HepG2 (cell line): ENCODE measurements around the gene GADD45GIP1. TPM values are rescaled to one million over a fixed set of nuclear protein-coding genes. Genes with fewer than 3 reads are reported as not detected.

Source experiments
- AHDC1 ChIP-seq: sonication (generic); formaldehyde crosslinking; IDR thresholded peaks from 2 replicates; pipeline ENCODE4 v1.5.1; 2020; ENCODE audit warnings: mild to moderate bottlenecking, missing genetic modification reagents, borderline replicate concordance
- ATF7-NPFF ChIP-seq: sonication (generic); formaldehyde crosslinking; IDR thresholded peaks from 2 replicates; pipeline ENCODE4 v1.8.1; 2023; ENCODE audit warnings: mild to moderate bottlenecking, low read depth, missing genetic modification reagents, moderate library complexity
- DBP ChIP-seq: sonication (generic); formaldehyde crosslinking; IDR thresholded peaks from 2 replicates; pipeline ENCODE4 v1.4.0; 2020; ENCODE audit warnings: missing genetic modification reagents; ENCODE audit errors: not compliant biosample characterization
- NFYB ChIP-seq: sonication (generic); formaldehyde crosslinking; IDR thresholded peaks from 2 replicates; pipeline ENCODE4 v1.4.0; 2020; ENCODE audit warnings: missing genetic modification reagents
- RNF219 ChIP-seq: sonication (generic); formaldehyde crosslinking; IDR thresholded peaks from 2 replicates; pipeline ENCODE4 v1.5.0; 2020; ENCODE audit warnings: mild to moderate bottlenecking, missing genetic modification reagents
- SIX1 ChIP-seq: sonication (generic); formaldehyde crosslinking; IDR thresholded peaks from 2 replicates; pipeline ENCODE4 v1.4.0; 2020; ENCODE audit warnings: missing genetic modification reagents, borderline replicate concordance
- SRSF9 ChIP-seq: fragments of 200-400 bp; formaldehyde crosslinking; IDR thresholded peaks from 2 replicates; pipeline ENCODE4 v1.6.1; 2018; ENCODE audit warnings: borderline replicate concordance, mild to moderate bottlenecking, low read depth, low read length; ENCODE audit not compliant: insufficient read depth, poor library complexity, severe bottlenecking
- TGIF2 ChIP-seq: IDR thresholded peaks from 2 replicates; pipeline ENCODE4 v1.6.1; 2016; ENCODE audit warnings: control low read depth, missing compliant biosample characterization
- ZFP41 ChIP-seq: sonication (generic); formaldehyde crosslinking; IDR thresholded peaks from 2 replicates; pipeline ENCODE4 v1.4.0; 2020; ENCODE audit warnings: mild to moderate bottlenecking, missing genetic modification reagents, borderline replicate concordance
- ZNF597 ChIP-seq: sonication (generic); formaldehyde crosslinking; IDR thresholded peaks from 2 replicates; pipeline ENCODE4 v1.5.0; 2020; ENCODE audit warnings: missing genetic modification reagents
- ZNF710 ChIP-seq: sonication (generic); formaldehyde crosslinking; IDR thresholded peaks from 2 replicates; pipeline ENCODE4 v1.5.0; 2020; ENCODE audit warnings: mild to moderate bottlenecking, missing genetic modification reagents, borderline replicate concordance
- ZNF737 ChIP-seq: sonication (generic); formaldehyde crosslinking; IDR thresholded peaks from 2 replicates; pipeline ENCODE4 v1.5.0; 2020; ENCODE audit warnings: missing genetic modification reagents, mild to moderate bottlenecking, borderline replicate concordance
- polyA plus RNA-seq, 8 experiments: library from polyadenylated mRNA; depleted of rRNA in 3 of 8; stranded (reverse) in 7 of 8; unstranded in 1 of 8; fragments of >200 nt; fragmentation: Illumina TruSeq in 4 of 8; extraction: Trizol in 4 of 8; gene quantifications; 2 replicates each; pipeline versions ENCODE4 v1.2.1 to v1.2.3, GENCODE V29; 2011 to 2016; ENCODE audit warnings: low read depth in 4 of 8, missing spikeins in 1 of 8, mixed read lengths in 1 of 8; ENCODE audit not compliant: insufficient read depth in 1 of 8
- total RNA-seq, 5 experiments: library from RNA; depleted of rRNA; stranded (reverse); fragments of >200 nt; fragmentation: Illumina TruSeq; extraction: Trizol; gene quantifications; 2 replicates each; pipeline ENCODE4 v1.2.3, GENCODE V29; 2016; ENCODE audit warnings: low read depth in 1 of 5

GADD45GIP1 gene
- total and polyA plus RNA-seq, 2 of the 13 experiments (the other 11 are each of a cell fraction or from before 2014, with no cell fraction given), result 24.6 to 30.7 TPM

- TF ChIP-seq AHDC1 (no peak), ZNF710 (CRISPR knock-in tag) (no peak), ATF7-NPFF (CRISPR knock-in tag) (no peak; the same call in 1 of the 2 replicates), NFYB (CRISPR knock-in tag) (no peak), ZNF737 (peak; percentile 67; the same call in 1 of the 2 replicates), SIX1 (CRISPR knock-in tag) (no peak), ZNF597 (no peak), TGIF2 (CRISPR knock-in tag) (0 out of 2 replicates have a peak, but pooled peaks have one; percentile 34), DBP (no peak), ZFP41 (no peak), RNF219 (CRISPR knock-in tag) (peak; percentile 70; the same call in 1 of the 2 replicates), SRSF9 (no peak)
Observed at GRCh38 chr19:12956446-12957388, at the start of gene GADD45GIP1 (continued).
